Fibroblast of lung (primary cell): ENCODE data around the gene SLC35F3. TPM values are rescaled to one million over a fixed set of nuclear protein-coding genes. Genes with fewer than 3 reads are reported as not detected.

ENCODE experiments used
- DNase-seq, 2 donors: peaks; one replicate each; pipeline versions ENCODE4 v3.0.0 to v3.0.0-alpha.2; 2010; ENCODE audit warnings: low read depth in 2 of 2
- H2AFZ ChIP-seq: 2 replicates; pipeline ENCODE4 v1.5.1; 2012; ENCODE audit warnings: low read length, control low read depth, inconsistent platforms
- H3K27ac ChIP-seq: 2 replicates; pipeline ENCODE4 v1.5.1; 2011; ENCODE audit warnings: low read length, control low read depth; ENCODE audit not compliant: insufficient read depth
- H3K27me3 ChIP-seq: 2 replicates; pipeline ENCODE4 v1.5.1; 2011; ENCODE audit warnings: mild to moderate bottlenecking, low read length; ENCODE audit not compliant: control insufficient read depth, insufficient read depth
- H3K36me3 ChIP-seq: 2 replicates; pipeline ENCODE4 v1.5.1; 2011; ENCODE audit warnings: low read length; ENCODE audit not compliant: control insufficient read depth, insufficient read depth
- H3K4me1 ChIP-seq: 2 replicates; pipeline ENCODE4 v1.5.1; 2011; ENCODE audit warnings: low read length; ENCODE audit not compliant: control insufficient read depth, insufficient read depth; ENCODE audit errors: extremely low read depth
- H3K4me2 ChIP-seq: 2 replicates; pipeline ENCODE4 v1.5.1; 2011; ENCODE audit warnings: low read length, control low read depth; ENCODE audit not compliant: insufficient read depth; ENCODE audit errors: extremely low read depth
- H3K4me3 ChIP-seq, 4 experiments: fragments of 200-600 bp in 1 of 4; sonication (generic) in 1 of 4; replicated peaks in 1 of 4; 2 replicates each; pipeline ENCODE4 v1.5.1; 2011 to 2016; ENCODE audit warnings: low read length in 4 of 4, low read depth in 3 of 4, mild to moderate bottlenecking in 3 of 4, control low read depth in 2 of 4, inconsistent platforms in 1 of 4, mixed read lengths in 1 of 4; ENCODE audit not compliant: insufficient read depth in 1 of 4; ENCODE audit errors: control extremely low read depth in 1 of 4
- H3K79me2 ChIP-seq: 2 replicates; pipeline ENCODE4 v1.5.1; 2012; ENCODE audit warnings: mild to moderate bottlenecking, low read length, inconsistent platforms; ENCODE audit not compliant: control insufficient read depth, insufficient read depth
- H3K9ac ChIP-seq: 2 replicates; pipeline ENCODE4 v1.5.1; 2011; ENCODE audit warnings: mild to moderate bottlenecking, low read length, control low read depth; ENCODE audit not compliant: insufficient read depth
- H3K9me3 ChIP-seq: 2 replicates; pipeline ENCODE4 v1.5.1; 2012; ENCODE audit warnings: low read depth, low read length; ENCODE audit not compliant: control insufficient read depth, insufficient read depth
- H4K20me1 ChIP-seq: 2 replicates; pipeline ENCODE4 v1.5.1; 2011; ENCODE audit warnings: low read length; ENCODE audit not compliant: control insufficient read depth, insufficient read depth; ENCODE audit errors: extremely low read depth
- CTCF ChIP-seq, 2 donors: IDR thresholded peaks in 1 of 2; conservative IDR thresholded peaks in 1 of 2; 1 replicate in 1 of 2; 2 replicates in 1 of 2; pipeline ENCODE4 v1.5.1; 2011 to 2012; ENCODE audit warnings: low read length in 2 of 2, control low read depth in 1 of 2, inconsistent platforms in 1 of 2, low read depth in 1 of 2, mild to moderate bottlenecking in 1 of 2
- EZH2 ChIP-seq: IDR thresholded peaks from 2 replicates; pipeline ENCODE4 v1.5.1; 2012; ENCODE audit warnings: low read length, control low read depth, mild to moderate bottlenecking; ENCODE audit errors: missing control alignments
- polyA plus RNA-seq, 2 donors: library from polyadenylated mRNA; depleted of rRNA in 1 of 2; stranded (reverse) in 1 of 2; unstranded in 1 of 2; fragments of >200 nt; gene quantifications; 2 replicates each; pipeline ENCODE4 v1.2.1, GENCODE V29; 2011 to 2012; ENCODE audit warnings: missing spikeins in 1 of 2
- total RNA-seq: library from RNA; depleted of rRNA; stranded (reverse); fragments of >200 nt; gene quantifications from 2 replicates; pipeline ENCODE4 v1.2.1, GENCODE V29; 2014

Gene SLC35F3
- total and polyA plus RNA-seq, 2 donors (not counting 1 experiment from before 2014, with no cell fraction given) = not detected

DNA sequence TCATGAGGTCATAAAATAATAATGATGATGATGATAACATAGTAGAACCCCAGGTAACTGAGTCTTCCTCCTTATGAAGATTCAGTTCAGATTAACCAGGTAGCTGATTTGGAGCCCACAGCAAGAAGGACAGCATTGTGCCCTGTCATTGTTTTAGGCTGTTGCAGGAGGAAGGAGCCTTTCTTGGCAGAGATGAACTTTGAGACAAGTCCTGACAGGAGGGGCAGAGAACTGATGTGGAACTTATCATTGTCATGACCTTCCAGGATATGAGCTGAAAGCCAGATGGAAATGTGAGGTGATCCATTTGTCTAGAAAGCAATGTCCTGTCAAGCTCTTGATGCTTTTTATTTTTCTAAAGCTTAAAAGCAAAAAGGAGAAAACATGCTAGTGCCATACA lies 336.2 kb downstream of the SLC35F3 start:
- no peak overlapping the region for H3K27ac ChIP-seq
- H3K4me3 ChIP-seq = no peak overlapping the region
- TF ChIP-seq EZH2 (no peak), CTCF (conservative IDR thresholded peaks at IDR 0.05 in 1 of 2, IDR thresholded peaks at IDR 0.05 in 1 of 2; ENCODE audit: low read depth in 1 of 2, low read length in 2 of 2) (no peak)
- no peaks in the 10 kb centered on the region for H3K4me1 ChIP-seq
- no peaks in the 10 kb centered on the region for H3K79me2 ChIP-seq
- H3K36me3 ChIP-seq = no peaks in the 10 kb centered on the region
- no peak overlapping the region for H3K9ac ChIP-seq
- no peaks in the 10 kb centered on the region for H3K9me3 ChIP-seq
- H2AFZ ChIP-seq = no peak overlapping the region
- no peaks in the 10 kb centered on the region for H4K20me1 ChIP-seq
- no peak overlapping the region for H3K4me2 ChIP-seq
- no peaks in the 10 kb centered on the region for H3K27me3 ChIP-seq
- DNase-seq = no peak

GRCh38 chr1:234241941-234242490 lies 337.5 kb downstream of the SLC35F3 start:
- Histone ChIP-seq H3K4me1 (no peaks in the 10 kb centered on the region), H3K36me3 (no peaks in the 10 kb centered on the region), H3K4me2 (no peak overlapping the region), H3K4me3 (no peak overlapping the region), H3K27ac (no peak overlapping the region), H3K9ac (no peak overlapping the region), H2AFZ (no peak overlapping the region), H3K27me3 (no peaks in the 10 kb centered on the region), H4K20me1 (no peaks in the 10 kb centered on the region), H3K9me3 (no peaks in the 10 kb centered on the region), H3K79me2 (no peaks in the 10 kb centered on the region)
- TF ChIP-seq CTCF (conservative IDR thresholded peaks at IDR 0.05 in 1 of 2, IDR thresholded peaks at IDR 0.05 in 1 of 2; ENCODE audit: low read depth in 1 of 2, low read length in 2 of 2) (no peak), EZH2 (no peak)
- DNase-seq = no peak

DNA sequence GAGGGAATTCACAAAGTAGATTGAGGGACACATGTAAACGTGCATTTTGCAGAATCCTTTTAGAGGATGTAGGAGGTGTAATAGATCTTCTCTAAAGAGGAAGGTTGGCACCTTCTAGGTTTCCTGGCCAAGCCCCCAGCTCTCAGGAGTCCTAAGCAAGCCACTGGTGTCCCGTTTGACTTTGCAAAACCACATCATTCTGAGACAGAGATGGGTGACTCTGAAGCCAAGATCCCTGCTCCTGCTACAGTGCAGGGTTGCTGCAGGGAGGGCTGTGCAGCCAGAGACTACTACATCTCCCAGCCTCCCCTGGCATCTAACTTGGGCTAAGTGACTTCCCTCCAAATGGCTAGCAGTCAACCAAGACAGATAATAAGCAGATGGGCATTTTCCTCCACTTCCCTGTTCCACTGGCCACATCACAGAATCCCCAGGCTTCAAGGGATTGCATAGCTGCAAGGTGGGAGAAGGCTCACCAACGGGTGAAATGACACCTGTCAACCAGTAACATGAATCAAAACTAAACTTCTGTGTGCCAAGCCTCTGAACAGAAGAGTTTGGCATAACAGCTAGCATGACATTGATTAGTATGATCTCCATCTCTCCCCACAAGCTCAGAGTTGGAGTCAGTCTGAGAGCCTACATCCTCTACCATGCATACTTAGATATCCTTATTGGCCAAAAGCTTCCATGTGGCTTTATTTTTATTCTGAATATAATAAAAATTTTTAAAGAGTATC lies 339.2 kb downstream of the SLC35F3 start:
- Histone ChIP-seq H3K27me3 (no peaks in the 10 kb centered on the region), H3K4me3 (no peak overlapping the region), H4K20me1 (no peaks in the 10 kb centered on the region), H3K9ac (no peak overlapping the region), H3K27ac (no peak overlapping the region), H3K36me3 (no peaks in the 10 kb centered on the region), H3K4me2 (no peak overlapping the region), H2AFZ (no peak overlapping the region), H3K4me1 (no peaks in the 10 kb centered on the region), H3K79me2 (no peaks in the 10 kb centered on the region), H3K9me3 (no peaks in the 10 kb centered on the region)
- no peak for TF ChIP-seq CTCF (conservative IDR thresholded peaks at IDR 0.05 in 1 of 2, IDR thresholded peaks at IDR 0.05 in 1 of 2; ENCODE audit: low read depth in 1 of 2, low read length in 2 of 2)
- DNase-seq = no peak
